GM12878 (cell line): ENCODE measurements around the gene TRAPPC2. TPM values are rescaled to one million over a fixed set of nuclear protein-coding genes. Genes with fewer than 3 reads are reported as not detected.

Experiments
- ATAC-seq: fragments of 200-7000 bp; cut with Tn5 transposase; 3 replicates; pipeline ENCODE4 v1.9.1; 2020; ENCODE audit warnings: mild to moderate bottlenecking, moderate library complexity
- BruUV-seq: library from RNA; stranded (reverse); fragments of 400-500 nt; replicated peaks from 2 replicates; lab custom pipeline; 2021; lab: Mats Ljungman, UMichigan
- CTCF ChIA-PET: fragments of 300-600 bp; sonication (Branson Sonifier 250); formaldehyde crosslinking; extraction: SDS; loops from one replicate; lab custom pipeline; 2021; ENCODE audit warnings: inconsistent platforms; lab: Yijun Ruan, JAX
- POLR2A ChIA-PET: fragments of 350-600 bp; formaldehyde crosslinking; extraction: SDS; loops from one replicate; lab custom pipeline; 2021; ENCODE audit warnings: inconsistent platforms; lab: Charles Lee
- RAD21 ChIA-PET: fragments of 300-600 bp; sonication (Branson Sonifier 250); formaldehyde crosslinking; loops from one replicate; lab custom pipeline; 2023; ENCODE audit warnings: antibody characterized with exemption; ENCODE audit not compliant: unreplicated experiment; lab: Charles Lee
- SMC1A ChIA-PET: fragments of 300-600 bp; sonication (Branson Sonifier 250); formaldehyde crosslinking; loops from one replicate; lab custom pipeline; 2023; ENCODE audit not compliant: unreplicated experiment, uncharacterized antibody; lab: Charles Lee
- DNase-seq: peaks from one replicate; pipeline ENCODE4 v3.0.0-alpha.2; 2011; ENCODE audit warnings: low read depth, low spot score
- FAIRE-seq: peaks from 3 replicates; lab custom pipeline; 2011; peaks lifted over from hg19 to GRCh38; lab: Jason Lieb, UNC
- H2AFZ ChIP-seq: 2 replicates; pipeline ENCODE4 v1.6.0; 2011; ENCODE audit warnings: low read depth, low read length, control low read depth; ENCODE audit not compliant: control insufficient read depth
- H3K27ac ChIP-seq: 2 replicates; pipeline ENCODE4 v1.5.1; 2011; ENCODE audit warnings: control low read depth; ENCODE audit not compliant: control insufficient read depth, insufficient read depth
- H3K27me3 ChIP-seq, 2 experiments: replicated peaks in 1 of 2; 2 replicates each; pipeline versions ENCODE4 v1.6.0 to v1.6.1; 2011; ENCODE audit warnings: low read length in 1 of 2; ENCODE audit not compliant: control insufficient read depth in 2 of 2, insufficient read depth in 2 of 2
- H3K36me3 ChIP-seq, 2 experiments: 2 replicates each; pipeline ENCODE4 v1.5.1; 2011; ENCODE audit warnings: low read length in 1 of 2; ENCODE audit not compliant: control insufficient read depth in 2 of 2, insufficient read depth in 2 of 2
- H3K4me1 ChIP-seq: 2 replicates; pipeline ENCODE4 v1.6.1; 2011; ENCODE audit warnings: mild to moderate bottlenecking, low read length, moderate library complexity, mixed read lengths; ENCODE audit not compliant: control insufficient read depth, insufficient read depth
- H3K4me2 ChIP-seq: 2 replicates; pipeline ENCODE4 v1.6.0; 2011; ENCODE audit warnings: control low read depth; ENCODE audit not compliant: control insufficient read depth, insufficient read depth
- H3K4me3 ChIP-seq: fragments of 200-600 bp; sonication (generic); 2 replicates; pipeline ENCODE4 v1.5.1; 2016
- H3K79me2 ChIP-seq: 2 replicates; pipeline ENCODE4 v1.6.0; 2011; ENCODE audit warnings: low read length; ENCODE audit not compliant: control insufficient read depth, insufficient read depth
- H3K9ac ChIP-seq: 2 replicates; pipeline ENCODE4 v1.8.0; 2011; ENCODE audit warnings: low read length, control low read depth, mixed read lengths; ENCODE audit not compliant: control insufficient read depth, insufficient read depth
- H3K9me3 ChIP-seq: replicated peaks from 3 replicates; pipeline ENCODE4 v1.5.1; 2011; ENCODE audit warnings: mild to moderate bottlenecking, low read length; ENCODE audit not compliant: control insufficient read depth, insufficient read depth
- H4K20me1 ChIP-seq: 2 replicates; pipeline ENCODE4 v1.6.0; 2011; ENCODE audit not compliant: control insufficient read depth, insufficient read depth
- ATF3 ChIP-seq: IDR thresholded peaks from 2 replicates; pipeline ENCODE4 v1.6.1; 2011; ENCODE audit warnings: low read depth, mild to moderate bottlenecking, low read length, moderate library complexity, borderline replicate concordance; ENCODE audit errors: extremely low read depth
- BRCA1 ChIP-seq: IDR thresholded peaks from 2 replicates; pipeline ENCODE4 v1.6.1; 2011; ENCODE audit warnings: low read depth, low read length, improper control_type of control experiment
- HDAC6 ChIP-seq: fragments of 200-600 bp; sonication (generic); IDR thresholded peaks from one replicate; pipeline ENCODE4 v1.8.0; 2017; ENCODE audit warnings: antibody characterized with exemption; ENCODE audit not compliant: unreplicated experiment
- MEF2B ChIP-seq: fragments of 450-650 bp; IDR thresholded peaks from 2 replicates; pipeline ENCODE4 v1.6.1; 2018; ENCODE audit warnings: mild to moderate bottlenecking, moderate library complexity; ENCODE audit not compliant: partially characterized antibody, poor library complexity, severe bottlenecking
- MLLT1 ChIP-seq: fragments of 450-650 bp; IDR thresholded peaks from 2 replicates; pipeline ENCODE4 v1.6.1; 2016; ENCODE audit warnings: mild to moderate bottlenecking
- NR2C1 ChIP-seq: fragments of 450-650 bp; IDR thresholded peaks from 2 replicates; pipeline ENCODE4 v1.6.1; 2017; ENCODE audit warnings: antibody characterized with exemption, mild to moderate bottlenecking, moderate library complexity
- NR2F1 ChIP-seq: fragments of 450-650 bp; conservative IDR thresholded peaks from 2 replicates; pipeline ENCODE4 v1.6.1; 2017; ENCODE audit warnings: mild to moderate bottlenecking
- RAD51 ChIP-seq: fragments of 450-650 bp; IDR thresholded peaks from 2 replicates; pipeline ENCODE4 v1.6.1; 2016; ENCODE audit warnings: moderate library complexity, mild to moderate bottlenecking, inconsistent platforms
- RELA ChIP-seq: fragments of 450-650 bp; IDR thresholded peaks from 2 replicates; pipeline ENCODE4 v1.8.0; 2014; ENCODE audit warnings: borderline replicate concordance; ENCODE audit not compliant: partially characterized antibody
- TARDBP ChIP-seq: IDR thresholded peaks from 2 replicates; pipeline ENCODE4 v1.6.1; 2016; ENCODE audit warnings: borderline replicate concordance
- ZNF24 ChIP-seq: fragments of 450-650 bp; IDR thresholded peaks from 2 replicates; pipeline ENCODE4 v1.6.1; 2017; ENCODE audit warnings: antibody characterized with exemption, mild to moderate bottlenecking
- WGBS: methylation state at CpG from one replicate; pipeline ENCODE4 v1.1.6; 2016; ENCODE audit warnings: low lambda C conversion rate; ENCODE audit not compliant: insufficient replicate concordance, insufficient coverage; ENCODE audit errors: missing lambda C conversion rate; 5-methylcytosine and 5-hydroxymethylcytosine counted together
- in situ Hi-C: fragments of 300-500 bp; cut with MboI; formaldehyde crosslinking; loops from 9 replicates; pipeline ENCODE4 v1.14.3; 2018; ENCODE audit warnings: mixed read lengths
- intact Hi-C: fragments of 100-400 bp; cut with micrococcal nuclease; formaldehyde crosslinking; loops from one replicate; pipeline ENCODE4 v1.14.2; 2022; ENCODE audit not compliant: unreplicated experiment
- polyA plus RNA-seq, 11 experiments: library from polyadenylated mRNA; depleted of rRNA in 4 of 11; unstranded in 6 of 11; stranded (reverse) in 5 of 11; fragments of >200 nt; fragmentation: Nextera tagmentation in 4 of 11; fragmentation: Illumina TruSeq in 1 of 11; extraction: Ambion mirVana in 4 of 11; extraction: Trizol in 1 of 11; gene quantifications; 1 replicate in 1 of 11; 2 replicates in 10 of 11; pipeline versions ENCODE4 v1.2.1 to v1.2.3, GENCODE V29; 2011 to 2016; ENCODE audit warnings: inconsistent platforms in 2 of 11, missing spikeins in 2 of 11, low read depth in 1 of 11
- total RNA-seq, 4 experiments: library from RNA; depleted of rRNA in 3 of 4; stranded (reverse); fragments of >200 nt in 3 of 4; fragmentation: Illumina TruSeq in 1 of 4; extraction: Trizol in 1 of 4; gene quantifications; 2 replicates each; pipeline versions ENCODE4 v1.2.1 to v1.2.3, GENCODE V29; 2013 to 2021

TRAPPC2 gene
- total and polyA plus RNA-seq, 10 of the 15 experiments (the other 5 are each of a cell fraction or from before 2014, with no cell fraction given), result 12.4 to 28.4 (median 21.3) TPM

GRCh38 chrX:13703135-13703534 lies 31.3 kb downstream of the TRAPPC2 start:
- intact Hi-C loops, result no loop called here
- no peak overlapping the region; the same call in 1 of the 2 replicates for H3K4me2 ChIP-seq
- 54% methylated on average over 3 of the region's 3 CpGs for WGBS
- H3K9me3 ChIP-seq, result no peaks in the 10 kb centered on the region
- POLR2A ChIA-PET, result interaction anchor here (0.6 kb wide), 1 partner anchor 80 kb away, joined by 5 read pairs; no protein-coding TSS in a partner anchor
- in situ Hi-C loops, result no loop called here
- ATAC-seq (peak; percentile 20), FAIRE-seq (no peak), DNase-seq (no peak)
- peaks cover 6% of the 10 kb centered on the region for H4K20me1 ChIP-seq
- H3K4me1 ChIP-seq, result peaks cover 23% of the 10 kb centered on the region
- H3K9ac ChIP-seq, result no peak overlapping the region; the same call in 1 of the 2 replicates
- SMC1A ChIA-PET, result interaction anchor here (1.2 to 13.8 kb wide), 8 partner anchors 9 to 325 kb away, joined by 3 to 173 read pairs (median 6); partner anchors contain the start of genes OFD1 and TRAPPC2
- peaks cover 87% of the 10 kb centered on the region for H3K79me2 ChIP-seq
- RAD21 ChIA-PET, result interaction anchor here (1.3 to 2.7 kb wide), 5 partner anchors 9 to 34 kb away, joined by 3 to 8 read pairs (median 5); partner anchors contain the start of genes OFD1, RAB9A and TRAPPC2
- CTCF ChIA-PET, result interaction anchor here (0.7 to 1.2 kb wide), 4 partner anchors 13 to 46 kb away, joined by 3 to 5 read pairs (median 4); partner anchors contain the start of genes OFD1 and TRAPPC2
- H3K4me3 ChIP-seq, result peak overlapping the region; percentile 3; the same call in 1 of the 2 replicates
- TF ChIP-seq RELA (no peak), HDAC6 (no peak), ZNF24 (no peak), BRCA1 (no peak), ATF3 (no peak), MEF2B (no peak), MLLT1 (no peak), NR2F1 (no peak), RAD51 (no peak), TARDBP (no peak), NR2C1 (no peak)
- TF ChIP-seq, all 136 proteins: peak for 0
- no peak overlapping the region for H2AFZ ChIP-seq
- BruUV-seq, result no TSS peak
- 0 out of 2 replicates have a peak overlapping the region, but pooled peaks have one; percentile 1 for H3K27ac ChIP-seq
- no peaks in the 10 kb centered on the region for H3K27me3 ChIP-seq
- H3K36me3 ChIP-seq, result peaks cover 3 to 6% of the 10 kb centered on the region in 2 experiments
